A549 (cell line): Measurements from ENCODE around the gene VARS2. TPM values are rescaled to one million over a fixed set of nuclear protein-coding genes. Genes with fewer than 3 reads are reported as not detected.
"Not testable (repeated sequence)": the region's sequence is repeated elsewhere in the genome, so short reads cannot be mapped to it uniquely, and the experiment has no call there.

Experiments used
- ATAC-seq, 2 experiments: fragments of 200-7000 bp in 1 of 2; fragments of >200 bp in 1 of 2; cut with Nextera tagmentation in 1 of 2; cut with Tn5 transposase in 1 of 2; 3 replicates each; pipeline versions ENCODE4 v1.8.0 to v1.9.1; 2018 to 2020; ENCODE audit warnings: mild to moderate bottlenecking in 1 of 2, moderate library complexity in 1 of 2
- CTCF ChIA-PET: fragments of 300-600 bp; sonication (Branson Sonifier 250); formaldehyde crosslinking; extraction: SDS; loops from one replicate; lab custom pipeline; 2021; ENCODE audit warnings: antibody characterized with exemption, inconsistent platforms; lab: Yijun Ruan, JAX
- POLR2A ChIA-PET: fragments of 350-600 bp; formaldehyde crosslinking; extraction: SDS; loops from one replicate; lab custom pipeline; 2021; ENCODE audit warnings: antibody characterized with exemption, inconsistent platforms; lab: Yijun Ruan, JAX
- DNase-seq, 2 experiments: peaks; one replicate each; pipeline versions ENCODE4 v3.0.0 to v3.0.0-alpha.2; 2011 to 2016; ENCODE audit warnings: low read depth in 1 of 2, low spot score in 1 of 2
- FAIRE-seq: peaks from 2 replicates; lab custom pipeline; 2011; peaks lifted over from hg19 to GRCh38; lab: Jason Lieb, UNC
- H3K27ac ChIP-seq, 2 experiments: fragments of >200 bp; sonication (Bioruptor Twin); formaldehyde crosslinking; 3 replicates each; pipeline ENCODE4 v1.5.1; 2016 to 2017
- H3K4me1 ChIP-seq: fragments of >200 bp; sonication (Bioruptor Twin); formaldehyde crosslinking; 3 replicates; pipeline ENCODE4 v1.6.1; 2016
- H3K4me2 ChIP-seq: fragments of >200 bp; sonication (Bioruptor Twin); formaldehyde crosslinking; 3 replicates; pipeline ENCODE4 v1.6.1; 2016
- H3K4me3 ChIP-seq: fragments of >200 bp; sonication (Bioruptor Twin); formaldehyde crosslinking; 3 replicates; pipeline ENCODE4 v1.5.1; 2016
- H3K9me3 ChIP-seq: fragments of >200 bp; sonication (Bioruptor Twin); formaldehyde crosslinking; 3 replicates; pipeline ENCODE4 v1.6.1; 2016
- BCL3 ChIP-seq: fragments of >200 bp; sonication (Bioruptor Twin); formaldehyde crosslinking; IDR thresholded peaks from 3 replicates; pipeline ENCODE4 v1.6.1; 2016
- CBX2 ChIP-seq: fragments of 200-600 bp; sonication (generic); IDR thresholded peaks from 2 replicates; pipeline ENCODE4 v1.6.1; 2016; ENCODE audit warnings: low read depth, mild to moderate bottlenecking, borderline replicate concordance
- CBX8 ChIP-seq: fragments of 200-600 bp; sonication (generic); IDR thresholded peaks from 2 replicates; pipeline ENCODE4 v1.6.1; 2016
- ESRRA ChIP-seq: fragments of 150-350 bp; IDR thresholded peaks from 2 replicates; pipeline ENCODE4 v1.6.1; 2014; ENCODE audit warnings: mild to moderate bottlenecking, low read length, borderline replicate concordance
- FOSB ChIP-seq: fragments of 250-450 bp; sonication (Bioruptor Pico); IDR thresholded peaks from 2 replicates; pipeline ENCODE4 v1.5.0; 2020; ENCODE audit warnings: mild to moderate bottlenecking, moderate library complexity
- FOSL2 ChIP-seq, 2 experiments: fragments of 450-650 bp in 1 of 2; fragments of >200 bp in 1 of 2; sonication (Bioruptor Twin) in 1 of 2; formaldehyde crosslinking; IDR thresholded peaks; 2 replicates each; pipeline versions ENCODE4 v1.5.0 to v1.6.1; 2016 to 2020; ENCODE audit warnings: mild to moderate bottlenecking in 1 of 2, moderate library complexity in 1 of 2
- FOXS1 ChIP-seq: fragments of 250-450 bp; sonication (Bioruptor Pico); IDR thresholded peaks from 2 replicates; pipeline ENCODE4 v1.5.0; 2020; ENCODE audit warnings: mild to moderate bottlenecking, moderate library complexity
- HOXB13 ChIP-seq: fragments of 250-450 bp; sonication (Bioruptor Pico); IDR thresholded peaks from 2 replicates; pipeline ENCODE4 v1.5.0; 2020; ENCODE audit warnings: low read depth, mild to moderate bottlenecking, moderate library complexity
- JUNB ChIP-seq: fragments of >200 bp; sonication (Bioruptor Twin); formaldehyde crosslinking; IDR thresholded peaks from 2 replicates; pipeline ENCODE4 v1.6.1; 2016
- MAFK ChIP-seq: fragments of 450-650 bp; IDR thresholded peaks from 2 replicates; pipeline ENCODE4 v1.6.1; 2014; ENCODE audit not compliant: partially characterized antibody
- MAX ChIP-seq: IDR thresholded peaks from 2 replicates; pipeline ENCODE4 v1.6.1; 2012
- MYC ChIP-seq: IDR thresholded peaks from 2 replicates; pipeline ENCODE4 v1.6.1; 2012; ENCODE audit warnings: mild to moderate bottlenecking, inconsistent platforms, low read length, improper control_type of control experiment, borderline replicate concordance
- NFE2L2 ChIP-seq: fragments of 150-350 bp; conservative IDR thresholded peaks from 2 replicates; pipeline ENCODE4 v1.6.1; 2014; ENCODE audit warnings: low read length
- PHF8 ChIP-seq: fragments of 200-600 bp; sonication (generic); IDR thresholded peaks from 2 replicates; pipeline ENCODE4 v1.6.1; 2016; ENCODE audit warnings: low read depth, mild to moderate bottlenecking, antibody characterized with exemption, moderate library complexity, borderline replicate concordance
- REST ChIP-seq: fragments of 200-600 bp; sonication (generic); IDR thresholded peaks from 2 replicates; pipeline ENCODE4 v1.6.1; 2016; ENCODE audit warnings: antibody characterized with exemption, mild to moderate bottlenecking, moderate library complexity
- SREBF2 ChIP-seq: fragments of 450-650 bp; IDR thresholded peaks from 2 replicates; pipeline ENCODE4 v1.6.1; 2014; ENCODE audit warnings: mild to moderate bottlenecking, moderate library complexity
- ZC3H11A ChIP-seq: fragments of 450-650 bp; IDR thresholded peaks from 2 replicates; pipeline ENCODE4 v1.6.1; 2014; ENCODE audit warnings: antibody characterized with exemption, mild to moderate bottlenecking
- ZNF302 ChIP-seq: fragments of 250-450 bp; sonication (Bioruptor Pico); IDR thresholded peaks from 2 replicates; pipeline ENCODE4 v1.9.0; 2021; ENCODE audit warnings: inconsistent platforms, mild to moderate bottlenecking, moderate library complexity
- WGBS: methylation state at CpG from one replicate; pipeline ENCODE4 v1.1.6; 2017; ENCODE audit errors: missing lambda C conversion rate; 5-methylcytosine and 5-hydroxymethylcytosine counted together
- polyA plus RNA-seq, 4 experiments: library from polyadenylated mRNA; depleted of rRNA in 3 of 4; stranded (reverse); fragments of >200 nt; fragmentation: RNase III in 1 of 4; extraction: RNeasy Plus Mini Kit Qiagen cat#74134 plus additional on column Dnase treatment in 1 of 4; gene quantifications; 2 replicates in 3 of 4; 3 replicates in 1 of 4; pipeline ENCODE4 v1.2.3, GENCODE V29; 2011 to 2017

VARS2 gene
- polyA plus RNA-seq, 2 of the 4 experiments (the other 2 are of a cell fraction), result 15.0 to 15.5 TPM

- Histone ChIP-seq H3K4me3 (no peak overlapping the region), H3K27ac (no peak overlapping the region), H3K9me3 (no peaks in the 10 kb centered on the region), H3K4me1 (no peaks in the 10 kb centered on the region), H3K4me2 (no peak overlapping the region)
- ATAC-seq (no peak), FAIRE-seq (no peak), DNase-seq (no peak)
- 4% methylated on average over 3 of the region's 3 CpGs for WGBS
- CTCF ChIA-PET, result interaction anchor here (1.0 kb wide), 1 partner anchor 23 kb away, joined by 3 read pairs; no protein-coding TSS in a partner anchor
- TF ChIP-seq MYC (no peak), CBX8 (no peak)
- POLR2A ChIA-PET, result no interaction called here
Observed at GRCh38 chr6:30966154-30966553, 52.1 kb downstream of the VARS2 start.

GRCh38 chr6:30969171-30969570, 55.1 kb downstream of the VARS2 start:
- CTCF ChIA-PET, result interaction anchor here (0.7 to 1.8 kb wide), 3 partner anchors 8 to 54 kb away, joined by 3 to 4 read pairs (median 4); no protein-coding TSS in a partner anchor
- POLR2A ChIA-PET, FAIRE-seq: not testable (repeated sequence)

GRCh38 chr6:30970946-30971345, 56.9 kb downstream of the VARS2 start:
- H3K27ac ChIP-seq, result no peak overlapping the region
- WGBS, result 80% methylated on average over 5 of the region's 5 CpGs
- ATAC-seq (no peak), DNase-seq (no peak), FAIRE-seq (no peak)
- ChIA-PET POLR2A (no interaction called here), CTCF (interaction anchor here (1.8 kb wide), 1 partner anchor 10 kb away, joined by 4 read pairs; no protein-coding TSS in a partner anchor)
- no peak overlapping the region for H3K4me3 ChIP-seq
- no peaks in the 10 kb centered on the region for H3K4me1 ChIP-seq
- TF ChIP-seq MAX, result no peak
- TF ChIP-seq HOXB13 (CRISPR knock-in tag), result no peak
- no peak for TF ChIP-seq CBX2
- no peak for TF ChIP-seq ZNF302 (CRISPR knock-in tag)
- TF ChIP-seq FOSB (CRISPR knock-in tag), result no peak
- TF ChIP-seq FOXS1 (CRISPR knock-in tag), result no peak
- TF ChIP-seq MAFK, result no peak
- H3K9me3 ChIP-seq, result no peaks in the 10 kb centered on the region
- H3K4me2 ChIP-seq, result no peak overlapping the region

More at GRCh38 chr6:30969171-30969570, 55.1 kb downstream of the VARS2 start:
- not testable (repeated sequence) for ATAC-seq, H3K9me3 ChIP-seq, H3K4me2 ChIP-seq, DNase-seq, H3K4me3 ChIP-seq, H3K27ac ChIP-seq, H3K4me1 ChIP-seq
- WGBS, result 70% methylated on average over 6 of the region's 6 CpGs

GRCh38 chr6:30972816-30973215, 58.8 kb downstream of the VARS2 start:
- DNase-seq, result no peak
- H3K4me2 ChIP-seq, result no peak overlapping the region
- 93% methylated on average over 4 of the region's 4 CpGs for WGBS
- TF ChIP-seq JUNB (no peak), BCL3 (no peak), FOSL2 (IDR thresholded peaks at IDR 0.05) (no peak), FOSL2 (CRISPR knock-in tag; IDR thresholded peaks at IDR 0.05) (no peak), ESRRA (no peak), NFE2L2 (no peak), ZC3H11A (no peak), HOXB13 (CRISPR knock-in tag) (no peak), SREBF2 (no peak), REST (no peak), PHF8 (no peak), FOSB (CRISPR knock-in tag) (no peak)
- no peak for FAIRE-seq
- H3K4me1 ChIP-seq, result no peaks in the 10 kb centered on the region
- CTCF ChIA-PET, result interaction anchor here (1.2 kb wide), 1 partner anchor 30 kb away, joined by 3 read pairs; no protein-coding TSS in a partner anchor
- POLR2A ChIA-PET, result no interaction called here
- ATAC-seq, result no peak
- H3K9me3 ChIP-seq, result no peaks in the 10 kb centered on the region
- no peak overlapping the region for H3K4me3 ChIP-seq
- H3K27ac ChIP-seq, result no peak overlapping the region
